HFF-Myc (cell line): ENCODE measurements around the gene MLPH.

ENCODE experiments used
- DNase-seq: peaks from one replicate; pipeline ENCODE4 v3.0.0-alpha.2; 2011; ENCODE audit warnings: low read depth; ENCODE audit errors: extremely low read depth
- H3K4me3 ChIP-seq: replicated peaks from 2 replicates; pipeline ENCODE4 v1.5.1; 2011; ENCODE audit warnings: low read depth, mild to moderate bottlenecking, control low read depth, low read length
- TF ChIP-seq, protein P1 (sequence below): IDR thresholded peaks from 2 replicates; pipeline ENCODE4 v1.5.1; 2012; ENCODE audit warnings: mild to moderate bottlenecking, low read depth, low read length, control low read depth; ENCODE audit errors: missing control alignments

The MLPH gene

DNA sequence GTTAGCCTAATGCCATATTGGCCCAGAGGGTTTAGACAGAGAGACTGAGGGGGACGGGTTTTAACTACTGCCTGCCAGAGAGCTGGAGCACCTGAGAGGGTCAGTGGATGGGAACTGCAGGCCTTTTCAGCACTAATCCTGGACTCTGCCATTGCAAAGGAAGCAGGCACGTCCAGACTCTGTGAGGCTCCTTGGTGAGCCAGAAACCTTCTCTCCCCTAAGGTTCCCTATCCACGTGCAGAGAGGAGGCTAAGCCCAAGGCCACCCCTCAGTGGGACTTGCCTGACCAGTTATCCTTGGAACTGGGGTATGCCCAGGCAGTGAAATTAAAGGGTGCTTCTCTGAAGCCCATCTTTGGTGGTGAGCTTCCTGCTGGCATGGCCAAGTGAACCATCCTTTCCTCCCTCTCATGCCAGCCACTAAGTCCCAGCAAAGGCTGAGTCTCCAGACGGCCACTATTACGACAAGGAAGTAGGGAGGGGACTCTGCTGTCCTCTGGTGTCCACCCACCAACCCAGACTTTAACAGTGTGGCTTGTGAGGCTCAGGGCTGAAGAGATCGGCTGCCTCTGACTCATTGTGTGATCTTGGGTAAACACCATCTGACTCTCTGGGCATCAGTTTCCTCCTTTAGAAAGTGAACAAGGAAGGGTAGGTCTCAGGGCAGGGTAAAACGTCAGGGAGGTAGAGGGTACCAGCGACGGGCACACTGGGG lies 3.9 kb upstream of the MLPH start:
- TF ChIP-seq, protein P1, sequence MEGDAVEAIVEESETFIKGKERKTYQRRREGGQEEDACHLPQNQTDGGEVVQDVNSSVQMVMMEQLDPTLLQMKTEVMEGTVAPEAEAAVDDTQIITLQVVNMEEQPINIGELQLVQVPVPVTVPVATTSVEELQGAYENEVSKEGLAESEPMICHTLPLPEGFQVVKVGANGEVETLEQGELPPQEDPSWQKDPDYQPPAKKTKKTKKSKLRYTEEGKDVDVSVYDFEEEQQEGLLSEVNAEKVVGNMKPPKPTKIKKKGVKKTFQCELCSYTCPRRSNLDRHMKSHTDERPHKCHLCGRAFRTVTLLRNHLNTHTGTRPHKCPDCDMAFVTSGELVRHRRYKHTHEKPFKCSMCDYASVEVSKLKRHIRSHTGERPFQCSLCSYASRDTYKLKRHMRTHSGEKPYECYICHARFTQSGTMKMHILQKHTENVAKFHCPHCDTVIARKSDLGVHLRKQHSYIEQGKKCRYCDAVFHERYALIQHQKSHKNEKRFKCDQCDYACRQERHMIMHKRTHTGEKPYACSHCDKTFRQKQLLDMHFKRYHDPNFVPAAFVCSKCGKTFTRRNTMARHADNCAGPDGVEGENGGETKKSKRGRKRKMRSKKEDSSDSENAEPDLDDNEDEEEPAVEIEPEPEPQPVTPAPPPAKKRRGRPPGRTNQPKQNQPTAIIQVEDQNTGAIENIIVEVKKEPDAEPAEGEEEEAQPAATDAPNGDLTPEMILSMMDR, result peak; percentile 63
- no peak overlapping the region for H3K4me3 ChIP-seq
- no peak for DNase-seq

DNA sequence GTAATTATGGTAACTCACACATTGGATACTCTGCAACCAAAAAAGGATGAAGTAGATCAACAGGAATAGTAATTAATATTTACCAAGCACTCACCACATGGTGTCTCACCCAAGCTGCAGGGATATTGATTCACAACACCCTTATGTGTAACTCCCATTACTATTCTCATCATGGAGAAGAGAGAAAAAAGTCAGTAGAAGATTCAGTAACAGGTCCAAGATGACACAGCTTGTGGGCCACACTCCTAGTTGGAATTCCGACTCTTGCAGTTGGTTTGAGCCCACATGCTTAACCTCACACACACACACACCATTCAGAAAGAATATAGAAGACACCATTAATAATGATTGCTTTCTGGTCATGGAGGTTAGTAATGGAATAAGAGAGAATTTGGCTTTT lies 1.7 kb upstream of the MLPH start:
- TF ChIP-seq, protein P1, result no peak
- H3K4me3 ChIP-seq, result no peak overlapping the region
- DNase-seq, result no peak

DNA sequence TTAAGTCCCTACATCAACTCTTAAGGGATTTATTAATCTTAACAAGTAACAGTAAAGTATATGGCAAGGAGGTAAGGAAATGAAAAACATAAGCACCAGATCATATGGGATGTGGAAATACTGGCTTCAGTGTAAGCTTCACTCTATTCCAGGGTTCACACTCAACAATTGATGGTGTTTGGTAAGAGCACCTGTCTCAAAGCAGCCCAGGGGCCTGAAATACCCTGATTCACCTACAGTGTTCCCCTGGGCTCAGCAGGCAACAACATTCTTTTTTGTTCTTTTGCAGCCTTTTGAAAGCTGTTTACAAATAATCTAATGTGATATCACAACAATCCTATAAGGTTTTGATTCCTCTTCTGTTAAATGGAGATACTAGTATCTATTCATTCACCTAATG lies 1.2 kb upstream of the MLPH start:
- no peak for DNase-seq
- peak overlapping the region; percentile 69 for H3K4me3 ChIP-seq
- TF ChIP-seq, protein P1, result no peak

DNA sequence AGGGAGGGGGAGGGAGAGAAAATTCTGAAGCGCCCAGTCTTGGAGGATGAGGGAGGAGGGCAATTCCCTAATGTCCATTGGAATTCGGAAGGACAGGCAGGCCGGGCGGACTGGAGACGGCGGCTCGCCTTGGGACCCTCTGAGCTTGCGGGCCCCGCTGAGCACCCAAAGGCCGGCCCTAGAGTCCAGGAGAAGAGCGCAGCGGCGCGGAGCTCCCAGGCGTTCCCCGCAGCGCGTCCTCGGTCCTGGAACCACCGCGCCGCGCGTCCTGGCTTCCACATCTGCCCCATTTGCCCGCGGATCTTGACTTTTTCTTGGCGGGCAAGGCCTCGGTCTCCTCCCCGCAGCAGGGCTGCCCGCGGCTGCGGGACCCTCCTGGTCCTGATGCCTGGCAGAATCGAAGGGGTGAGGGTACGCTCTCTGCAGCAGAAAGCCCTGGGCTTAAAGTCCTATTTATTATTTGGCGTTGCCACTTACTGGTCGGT lies 675 bp upstream of the MLPH start:
- DNase-seq, result no peak

DNA sequence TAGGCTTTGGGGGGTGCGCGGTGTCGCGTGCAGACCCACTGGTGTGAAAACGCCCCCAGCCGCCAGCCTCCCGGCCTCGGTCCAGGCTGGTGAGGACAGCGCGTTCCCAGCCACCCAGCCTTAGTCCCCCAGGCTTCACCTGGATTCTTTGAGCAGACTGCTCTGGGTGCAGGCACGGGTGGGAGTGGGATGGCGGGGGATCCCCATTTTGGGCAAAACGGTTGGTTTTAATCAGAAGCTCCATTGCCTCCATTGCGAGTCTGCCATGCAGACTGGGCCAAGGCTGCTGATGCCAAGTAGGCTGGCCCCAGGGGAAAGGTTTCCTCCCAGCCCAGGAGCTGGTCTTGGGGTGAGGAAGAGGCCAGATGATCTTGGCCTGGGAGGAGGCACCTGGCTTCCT lies 445 bp downstream of the MLPH start:
- peak overlapping the region; percentile 69 for H3K4me3 ChIP-seq
- TF ChIP-seq, protein P1, result no peak
- DNase-seq, result no peak

More for the DNA sequence above, 675 bp upstream of the MLPH start:
- TF ChIP-seq, protein P1, result no peak
- H3K4me3 ChIP-seq, result peak overlapping the region; percentile 69

DNA sequence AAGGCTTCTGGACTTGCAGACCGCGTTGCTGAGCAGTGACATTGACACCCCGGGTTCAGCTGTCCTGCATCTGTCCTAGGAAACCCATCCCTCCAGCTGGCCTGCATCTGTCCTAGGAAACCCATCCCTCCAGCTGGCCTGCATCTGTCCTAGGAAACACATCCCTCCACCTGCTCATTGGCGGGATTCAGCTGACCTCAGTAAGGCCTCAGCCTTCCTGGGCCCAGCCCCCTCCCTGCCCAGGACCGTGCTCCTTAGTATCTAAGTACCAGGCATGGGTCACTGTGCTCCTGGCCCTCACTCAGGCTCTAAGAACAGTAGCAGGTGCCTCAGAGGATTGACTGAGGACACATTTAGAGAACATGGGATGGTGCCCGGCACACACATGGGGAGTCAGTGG lies 1.2 kb downstream of the MLPH start:
- TF ChIP-seq, protein P1, result no peak
- no peak for DNase-seq
- H3K4me3 ChIP-seq, result peak overlapping the region; percentile 69
